22Rv1 (cell line): ENCODE data around the gene TBC1D21.

Experiments
- H3K27ac ChIP-seq: fragments of 450-650 bp; 2 replicates; pipeline ENCODE4 v1.5.1; 2017
- CTCF ChIP-seq: fragments of 450-650 bp; IDR thresholded peaks from 2 replicates; pipeline ENCODE4 v1.5.1; 2017; ENCODE audit warnings: mild to moderate bottlenecking
- ZFX ChIP-seq: fragments of 450-650 bp; IDR thresholded peaks from 2 replicates; pipeline ENCODE4 v1.6.1; 2017; ENCODE audit warnings: antibody characterized with exemption, borderline replicate concordance

Gene TBC1D21

GRCh38 chr15:73873456-73873855 lies at the start of gene TBC1D21:
Gene TBC1D21 (plus strand): TSS chr15:73873564. CDS start chr15:73873710, 146 bp downstream.
- H3K27ac ChIP-seq = no peak within 1 kb of the TSS
- TF ChIP-seq CTCF (no peak), ZFX (no peak)

DNA sequence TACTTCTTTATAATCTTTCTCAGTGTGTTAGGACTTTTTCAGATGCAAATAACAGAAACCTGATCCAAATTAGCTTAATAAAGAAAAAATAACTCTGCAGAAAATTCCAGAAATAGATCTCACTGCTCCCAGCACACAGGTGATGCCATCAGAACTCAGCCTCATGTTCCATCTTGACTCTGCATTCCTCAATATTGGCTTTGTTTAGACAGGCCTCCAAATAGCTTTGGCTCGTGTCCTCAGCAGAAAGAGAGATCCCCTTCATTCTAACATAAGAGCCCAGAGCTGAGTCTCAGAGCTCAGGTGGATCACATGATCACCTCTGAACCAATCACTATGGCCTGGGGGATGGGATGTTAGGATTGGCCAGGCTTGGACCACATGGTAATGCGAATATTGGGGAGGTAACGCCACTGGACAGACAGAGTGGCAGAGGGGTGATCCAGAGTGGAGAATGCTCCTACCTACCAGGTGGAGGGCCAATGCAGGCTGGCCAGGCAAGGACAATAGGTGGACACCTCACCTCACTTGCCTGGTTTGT lies 46.6 kb upstream of the TBC1D21 start:
- H3K27ac ChIP-seq = no peak overlapping the region
- TF ChIP-seq ZFX = no peak
- TF ChIP-seq CTCF = no peak

GRCh38 chr15:73829523-73829922 lies 43.8 kb upstream of the TBC1D21 start:
- no peak for TF ChIP-seq CTCF
- TF ChIP-seq ZFX = no peak
- no peak overlapping the region for H3K27ac ChIP-seq

DNA sequence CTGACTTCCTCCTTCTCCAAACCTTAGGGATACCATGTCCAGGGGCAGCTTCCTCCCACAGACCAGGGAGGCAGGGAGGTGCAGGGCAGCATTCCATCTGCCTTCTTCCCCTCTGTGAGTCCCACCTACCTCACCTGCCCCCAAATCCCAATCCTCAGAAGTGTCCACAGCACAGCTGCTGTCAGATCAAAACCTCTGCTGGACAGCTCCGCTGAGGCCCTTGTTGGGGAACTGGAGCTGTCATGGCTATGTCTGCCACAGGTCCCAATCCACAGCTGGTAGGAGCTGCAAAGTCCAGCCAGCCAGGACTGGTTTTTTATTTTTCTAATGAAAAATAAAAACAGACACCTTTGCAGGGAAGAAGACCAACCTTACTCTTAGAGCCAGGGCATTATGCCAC lies 40.7 kb upstream of the TBC1D21 start:
- no peak overlapping the region for H3K27ac ChIP-seq
- TF ChIP-seq CTCF (no peak), ZFX (no peak)

GRCh38 chr15:73836845-73837244 lies 36.5 kb upstream of the TBC1D21 start:
- no peak overlapping the region for H3K27ac ChIP-seq
- TF ChIP-seq ZFX (no peak), CTCF (no peak)

GRCh38 chr15:73838831-73839426 lies 34.4 kb upstream of the TBC1D21 start:
- TF ChIP-seq ZFX = no peak
- TF ChIP-seq CTCF = no peak
- H3K27ac ChIP-seq = no peak overlapping the region

- TF ChIP-seq CTCF (no peak), ZFX (no peak)
- H3K27ac ChIP-seq = no peak overlapping the region
Observed at GRCh38 chr15:73839699-73840377, 33.5 kb upstream of the TBC1D21 start.
